Activated CD8-positive, alpha-beta T cell treated with anti-CD3 and anti-CD28 coated beads for 36 hours (primary cell): Measurements from ENCODE around the gene EEF1A2. TPM values are rescaled to one million over a fixed set of nuclear protein-coding genes. Genes with fewer than 3 reads are reported as not detected.

Source experiments
- ATAC-seq: fragments of 200-7000 bp; cut with Tn5 transposase; one replicate; pipeline ENCODE4 v1.10.0; 2021; ENCODE audit warnings: mild to moderate bottlenecking, moderate library complexity
- CTCF ChIA-PET: fragments of 350-600 bp; sonication (Branson Sonifier 250); formaldehyde crosslinking; loops from one replicate; lab custom pipeline; 2021; ENCODE audit warnings: antibody characterized with exemption; lab: Charles Lee
- POLR2A ChIA-PET: fragments of 350-600 bp; sonication (Branson Sonifier 250); formaldehyde crosslinking; loops from one replicate; lab custom pipeline; 2021; ENCODE audit warnings: antibody characterized with exemption; lab: Charles Lee
- DNase-seq: peaks from one replicate; pipeline ENCODE4 v3.0.0-alpha.2; 2020
- H3K27ac Mint-ChIP-seq: one replicate; pipeline ENCODE4 v1.8.0; 2021; ENCODE audit warnings: mild to moderate bottlenecking, mixed read lengths
- H3K27me3 Mint-ChIP-seq: one replicate; pipeline ENCODE4 v1.8.0; 2021; ENCODE audit warnings: mixed read lengths
- H3K36me3 Mint-ChIP-seq: one replicate; pipeline ENCODE4 v1.8.0; 2021; ENCODE audit warnings: low read depth, mixed read lengths
- H3K4me1 Mint-ChIP-seq: one replicate; pipeline ENCODE4 v1.8.0; 2021; ENCODE audit warnings: low read depth, mixed read lengths
- H3K4me3 Mint-ChIP-seq: one replicate; pipeline ENCODE4 v1.8.0; 2021; ENCODE audit warnings: mild to moderate bottlenecking, moderate library complexity, mixed read lengths
- H3K9me3 Mint-ChIP-seq: one replicate; pipeline ENCODE4 v1.8.0; 2021; ENCODE audit warnings: mixed read lengths
- CTCF ChIP-seq: fragments of 200-600 bp; IDR thresholded peaks from one replicate; pipeline ENCODE4 v1.8.0; 2022; ENCODE audit warnings: antibody characterized with exemption, mild to moderate bottlenecking
- intact Hi-C: fragments of 100-400 bp; cut with micrococcal nuclease; formaldehyde crosslinking; loops from one replicate; pipeline ENCODE4 v1.10.0; 2022
- total RNA-seq, 2 experiments: library from RNA; stranded (reverse); gene quantifications; one replicate each; pipeline ENCODE4 v1.2.3, GENCODE V29; 2021

The EEF1A2 gene
- total RNA-seq, 2 experiments from 2014 or later = 1.4 to 2.2 TPM

DNA sequence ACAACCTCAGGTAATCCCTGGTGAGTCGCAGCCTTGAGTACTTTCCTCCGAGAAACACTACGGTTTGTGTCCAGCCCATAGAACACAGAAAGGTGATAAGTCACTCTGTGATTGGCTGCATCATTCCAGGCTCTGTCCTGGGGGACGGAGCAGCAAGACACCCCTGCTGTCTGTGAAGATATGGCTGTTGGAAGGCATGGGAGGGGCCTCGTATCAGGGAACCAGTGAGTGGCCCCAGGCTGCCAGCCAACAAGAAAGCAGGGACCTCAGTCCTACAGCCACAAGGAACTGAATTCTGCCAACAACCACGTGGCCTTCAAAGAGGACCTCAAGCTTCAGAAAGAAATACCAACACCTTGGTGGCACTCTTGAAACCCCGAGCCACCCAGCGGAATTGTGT is 6.4 kb upstream of the EEF1A2 start:
- H3K4me1 Mint-ChIP-seq = peaks cover 14% of the 10 kb centered on the region
- no peaks in the 10 kb centered on the region for H3K36me3 Mint-ChIP-seq
- H3K4me3 Mint-ChIP-seq = no peak overlapping the region
- peaks cover 38% of the 10 kb centered on the region for H3K27me3 Mint-ChIP-seq
- H3K9me3 Mint-ChIP-seq = peaks cover 14% of the 10 kb centered on the region
- TF ChIP-seq CTCF = no peak
- ChIA-PET CTCF (interaction anchor here (1.3 to 2.2 kb wide), 2 partner anchors 9 to 282 kb away, joined by 3 to 12 read pairs; no protein-coding TSS in a partner anchor), POLR2A (no interaction called here)
- DNase-seq = no peak
- no peak for ATAC-seq
- intact Hi-C loops = no loop called here
- H3K27ac Mint-ChIP-seq = no peak overlapping the region

GRCh38 chr20:63504642-63505041 is 5.8 kb upstream of the EEF1A2 start:
- CTCF ChIA-PET = interaction anchor here (2.2 kb wide), 1 partner anchor 9 kb away, joined by 12 read pairs; no protein-coding TSS in a partner anchor

DNA sequence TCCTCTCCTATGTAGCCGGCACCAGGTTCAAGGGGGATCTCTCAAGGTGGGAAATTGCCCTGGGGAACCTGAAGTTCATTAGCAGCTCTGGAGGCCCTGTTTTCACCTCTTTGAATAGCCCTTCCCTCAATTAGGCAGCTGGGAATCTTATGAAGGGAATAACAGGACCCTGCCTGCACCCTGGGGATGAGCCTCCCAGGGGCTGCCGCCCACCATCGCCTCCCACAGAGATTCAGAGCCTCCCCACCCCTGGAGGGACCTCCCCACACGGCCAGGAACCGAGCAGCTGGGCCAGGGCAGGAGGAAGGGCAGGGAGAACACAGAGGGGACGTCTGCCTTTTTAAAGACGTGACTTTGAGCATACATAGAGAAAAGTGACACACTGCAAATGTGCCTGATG is 4.6 kb upstream of the EEF1A2 start:
- no peak for TF ChIP-seq CTCF
- ChIA-PET CTCF (no interaction called here), POLR2A (interaction anchor here (1.7 kb wide), 1 partner anchor 18 kb away, joined by 4 read pairs; the partner anchor contains the start of gene PPDPF)
- no peaks in the 10 kb centered on the region for H3K36me3 Mint-ChIP-seq
- peaks cover 14% of the 10 kb centered on the region for H3K4me1 Mint-ChIP-seq
- no peak for ATAC-seq
- H3K4me3 Mint-ChIP-seq = no peak overlapping the region
- H3K27ac Mint-ChIP-seq = no peak overlapping the region
- H3K27me3 Mint-ChIP-seq = peaks cover 30% of the 10 kb centered on the region
- intact Hi-C loops = no loop called here
- H3K9me3 Mint-ChIP-seq = peaks cover 14% of the 10 kb centered on the region
- no peak for DNase-seq

More at GRCh38 chr20:63504642-63505041, 5.8 kb upstream of the EEF1A2 start:
- no peaks in the 10 kb centered on the region for H3K36me3 Mint-ChIP-seq
- H3K4me1 Mint-ChIP-seq = peaks cover 14% of the 10 kb centered on the region
- no peak for TF ChIP-seq CTCF
- DNase-seq (no peak), ATAC-seq (no peak)
- intact Hi-C loops = no loop called here
- peaks cover 36% of the 10 kb centered on the region for H3K27me3 Mint-ChIP-seq
- H3K4me3 Mint-ChIP-seq = no peak overlapping the region
- peaks cover 14% of the 10 kb centered on the region for H3K9me3 Mint-ChIP-seq
- H3K27ac Mint-ChIP-seq = no peak overlapping the region
- POLR2A ChIA-PET = interaction anchor here (1.7 kb wide), 1 partner anchor 16 kb away, joined by 4 read pairs; the partner anchor contains the start of gene PPDPF

- peaks cover 22% of the 10 kb centered on the region for H3K27me3 Mint-ChIP-seq
- POLR2A ChIA-PET = no interaction called here
- CTCF ChIA-PET = no interaction called here
- H3K4me3 Mint-ChIP-seq = no peak overlapping the region
- ATAC-seq (no peak), DNase-seq (no peak)
- H3K27ac Mint-ChIP-seq = no peak overlapping the region
- intact Hi-C loops = no loop called here
- TF ChIP-seq CTCF = no peak
- H3K4me1 Mint-ChIP-seq = peaks cover 8% of the 10 kb centered on the region
- no peaks in the 10 kb centered on the region for H3K36me3 Mint-ChIP-seq
- peaks cover 14% of the 10 kb centered on the region for H3K9me3 Mint-ChIP-seq
Observed at GRCh38 chr20:63502671-63503172, 3.8 kb upstream of the EEF1A2 start.

DNA sequence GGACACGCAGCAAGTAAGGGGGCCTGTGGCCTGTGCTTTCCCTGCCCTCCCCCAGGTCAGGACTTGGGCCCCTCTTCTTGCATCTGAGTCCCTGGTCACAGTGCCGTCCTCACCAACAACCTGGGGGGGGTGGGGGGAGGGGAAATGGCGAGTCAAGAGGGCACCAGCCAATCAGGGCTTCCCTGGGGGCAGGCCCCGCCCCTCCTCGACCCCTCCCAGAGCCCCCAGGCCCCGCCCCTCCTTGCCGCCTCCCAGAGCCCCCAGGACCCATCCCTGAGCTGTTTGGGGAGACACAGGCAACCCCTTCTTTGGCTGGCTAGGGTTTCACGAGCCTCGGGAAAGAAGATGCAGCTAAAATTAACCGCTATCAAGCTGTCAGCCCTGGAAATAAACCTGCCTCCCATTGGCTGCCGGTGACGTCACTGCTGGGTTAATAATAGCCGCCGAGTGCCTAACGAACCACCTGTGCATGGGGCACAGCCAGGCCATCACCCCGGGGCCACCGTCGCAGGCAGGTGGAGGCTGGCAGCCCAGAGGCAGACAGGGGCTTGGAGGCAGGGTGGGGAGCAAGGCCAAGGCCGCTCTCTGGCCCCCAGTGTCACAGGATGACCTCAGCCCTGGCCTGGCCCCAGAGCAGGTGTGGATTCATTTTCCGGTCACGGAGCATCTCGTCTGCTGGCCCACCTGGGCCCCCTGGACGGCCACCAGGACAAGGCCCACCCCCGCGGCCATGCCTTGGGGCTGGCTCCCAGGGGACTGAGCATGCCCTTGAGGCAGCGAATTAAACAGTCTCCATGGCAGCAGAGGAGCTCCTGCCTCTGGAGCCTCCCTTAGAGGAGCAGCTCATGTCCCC is 3.2 kb upstream of the EEF1A2 start:
- ChIA-PET CTCF (no interaction called here), POLR2A (interaction anchor here (0.6 kb wide), 1 partner anchor 14 kb away, joined by 3 read pairs; no protein-coding TSS in a partner anchor)
- H3K27ac Mint-ChIP-seq = no peak overlapping the region
- ATAC-seq = no peak
- intact Hi-C loops = no loop called here
- peaks cover 14% of the 10 kb centered on the region for H3K9me3 Mint-ChIP-seq
- H3K36me3 Mint-ChIP-seq = no peaks in the 10 kb centered on the region
- TF ChIP-seq CTCF = no peak
- H3K27me3 Mint-ChIP-seq = peaks cover 25% of the 10 kb centered on the region
- H3K4me3 Mint-ChIP-seq = no peak overlapping the region
- DNase-seq = peak; percentile 39
- H3K4me1 Mint-ChIP-seq = peaks cover 5% of the 10 kb centered on the region
